ENCODE data around the gene MBNL2.

MBNL2 gene

GRCh38 chr13:97367016-97367822, 145.1 kb downstream of the MBNL2 start:
- in situ Hi-C loops (cut with MboI; ENCODE audit: low sequenced_read_pairs) = no loop called here

GRCh38 chr13:97369261-97369893, 147.2 kb downstream of the MBNL2 start:
- in situ Hi-C loops (cut with MboI; ENCODE audit: low sequenced_read_pairs) = no loop called here

GRCh38 chr13:97371486-97372109, 149.5 kb downstream of the MBNL2 start:
- in situ Hi-C loops (cut with MboI; ENCODE audit: low sequenced_read_pairs) = no loop called here

- in situ Hi-C loops (cut with MboI; ENCODE audit: low sequenced_read_pairs) = no loop called here
Measured at GRCh38 chr13:97372936-97373335, 150.8 kb downstream of the MBNL2 start.

GRCh38 chr13:97373787-97374186, 151.7 kb downstream of the MBNL2 start:
- in situ Hi-C loops (cut with MboI; ENCODE audit: low sequenced_read_pairs) = no loop called here

- in situ Hi-C loops (cut with MboI; ENCODE audit: low sequenced_read_pairs) = no loop called here
Measured at GRCh38 chr13:97376981-97377380, 154.8 kb downstream of the MBNL2 start.

- in situ Hi-C loops (cut with MboI; ENCODE audit: low sequenced_read_pairs) = no loop called here
Measured at GRCh38 chr13:97379386-97379785, 157.3 kb downstream of the MBNL2 start.

- in situ Hi-C loops (cut with MboI; ENCODE audit: low sequenced_read_pairs) = no loop called here
Measured at GRCh38 chr13:97380696-97381095, 158.6 kb downstream of the MBNL2 start.

- in situ Hi-C loops (cut with MboI; ENCODE audit: low sequenced_read_pairs) = no loop called here
Measured at GRCh38 chr13:97381189-97381588, 159.1 kb downstream of the MBNL2 start.

- in situ Hi-C loops (cut with MboI; ENCODE audit: low sequenced_read_pairs) = no loop called here
Measured at GRCh38 chr13:97382276-97382675, 160.1 kb downstream of the MBNL2 start.

GRCh38 chr13:97384371-97384770, 162.2 kb downstream of the MBNL2 start:
- in situ Hi-C loops (cut with MboI; ENCODE audit: low sequenced_read_pairs) = no loop called here

- in situ Hi-C loops (cut with MboI; ENCODE audit: low sequenced_read_pairs) = no loop called here
Measured at GRCh38 chr13:97385146-97385545, 163.0 kb downstream of the MBNL2 start.

GRCh38 chr13:97385854-97386253, 163.7 kb downstream of the MBNL2 start:
- in situ Hi-C loops (cut with MboI; ENCODE audit: low sequenced_read_pairs) = no loop called here

- in situ Hi-C loops (cut with MboI; ENCODE audit: low sequenced_read_pairs) = no loop called here
Measured at GRCh38 chr13:97386801-97387484, 164.8 kb downstream of the MBNL2 start.

GRCh38 chr13:97387485-97387839, 165.3 kb downstream of the MBNL2 start:
- in situ Hi-C loops (cut with MboI; ENCODE audit: low sequenced_read_pairs) = no loop called here

- in situ Hi-C loops (cut with MboI; ENCODE audit: low sequenced_read_pairs) = no loop called here
Measured at GRCh38 chr13:97387890-97388289, 165.8 kb downstream of the MBNL2 start.

- in situ Hi-C loops (cut with MboI; ENCODE audit: low sequenced_read_pairs) = no loop called here
Measured at GRCh38 chr13:97388373-97388772, 166.2 kb downstream of the MBNL2 start.

- in situ Hi-C loops (cut with MboI; ENCODE audit: low sequenced_read_pairs) = no loop called here
Measured at GRCh38 chr13:97390941-97391600, 168.9 kb downstream of the MBNL2 start.

- in situ Hi-C loops (cut with MboI; ENCODE audit: low sequenced_read_pairs) = no loop called here
Measured at GRCh38 chr13:97392020-97392419, 169.9 kb downstream of the MBNL2 start.

GRCh38 chr13:97394542-97394941, 172.4 kb downstream of the MBNL2 start:
- in situ Hi-C loops (cut with MboI; ENCODE audit: low sequenced_read_pairs) = no loop called here

Data from HL-60/S4 (cell line).